GM18526 (cell line): ENCODE data around the gene ARX.

ENCODE experiments used
- POLR2A ChIP-seq: IDR thresholded peaks from 3 replicates; pipeline ENCODE4 v1.6.1; 2011; ENCODE audit not compliant: insufficient read length; ENCODE audit errors: extremely low read depth

The ARX gene

GRCh38 chrX:25020391-25020904 lies 4.7 kb upstream of the ARX start:
- no peak for TF ChIP-seq POLR2A

- TF ChIP-seq POLR2A: no peak
Measured at GRCh38 chrX:25019707-25020390, 4.1 kb upstream of the ARX start.

DNA sequence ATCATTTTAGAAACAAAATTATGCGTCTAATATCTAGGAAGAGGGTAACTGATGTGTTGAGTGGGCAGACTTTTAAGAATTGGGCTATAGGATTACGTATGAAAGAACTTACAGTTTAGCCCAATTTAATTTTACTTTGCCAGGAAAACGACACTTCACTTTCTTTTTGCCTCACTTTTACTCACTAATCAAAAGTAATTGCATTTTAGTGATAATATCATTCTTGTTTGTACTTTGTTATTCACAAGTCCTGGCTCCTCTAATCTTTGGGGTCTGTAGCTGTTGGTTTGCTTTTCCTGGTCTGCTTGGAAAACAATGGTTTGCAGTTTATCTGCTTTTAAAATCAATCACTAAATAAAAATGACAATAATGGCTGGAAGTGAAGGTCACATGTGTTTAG lies 2.9 kb upstream of the ARX start:
- TF ChIP-seq POLR2A: no peak

DNA sequence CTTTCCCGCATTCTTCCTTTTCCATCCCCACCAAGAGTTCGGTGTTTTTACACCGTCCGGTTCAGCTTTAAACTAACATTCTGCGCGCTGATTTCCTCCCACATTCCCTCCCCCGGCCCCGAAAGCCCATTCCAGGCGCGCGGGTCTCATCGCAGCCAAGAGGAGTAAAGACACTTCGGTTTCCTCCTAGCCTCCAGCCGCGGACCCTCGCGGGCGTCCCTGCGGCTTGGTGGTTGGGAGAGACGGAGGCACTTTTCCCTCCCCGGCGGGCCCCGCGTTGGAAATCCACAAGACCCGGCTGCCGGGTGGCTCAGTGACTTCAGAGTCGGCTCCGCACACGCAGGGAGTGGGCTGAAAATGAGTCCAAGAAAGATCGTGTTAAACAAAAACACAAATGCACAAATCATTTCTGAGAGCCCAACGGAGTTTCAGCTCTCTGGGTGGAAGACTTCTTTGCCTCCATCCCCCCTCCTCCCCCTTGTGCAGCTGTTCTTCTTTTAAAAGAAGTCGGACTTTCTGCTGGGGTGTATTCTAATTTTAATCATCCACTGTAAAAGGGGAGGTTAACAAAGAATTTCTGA lies 2.0 kb upstream of the ARX start:
- TF ChIP-seq POLR2A: no peak

GRCh38 chrX:25016938-25017598 lies 1.3 kb upstream of the ARX start:
- no peak for TF ChIP-seq POLR2A

DNA sequence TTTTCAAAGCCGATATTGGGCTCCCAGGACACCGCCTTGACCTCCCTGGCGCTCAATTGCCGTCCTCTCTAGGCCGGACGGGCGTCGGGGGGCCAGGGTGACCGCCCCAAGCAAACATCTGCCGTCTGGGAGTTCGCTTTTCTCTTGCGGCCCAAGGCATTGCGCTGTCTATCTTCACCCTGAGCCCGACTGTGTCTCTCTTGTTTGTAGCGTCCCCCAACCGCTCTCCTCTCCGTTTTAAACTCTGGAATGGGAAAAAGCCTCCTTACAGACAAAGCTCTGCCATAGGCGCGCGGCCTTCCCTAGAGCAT lies 551 bp upstream of the ARX start:
- no peak for TF ChIP-seq POLR2A

DNA sequence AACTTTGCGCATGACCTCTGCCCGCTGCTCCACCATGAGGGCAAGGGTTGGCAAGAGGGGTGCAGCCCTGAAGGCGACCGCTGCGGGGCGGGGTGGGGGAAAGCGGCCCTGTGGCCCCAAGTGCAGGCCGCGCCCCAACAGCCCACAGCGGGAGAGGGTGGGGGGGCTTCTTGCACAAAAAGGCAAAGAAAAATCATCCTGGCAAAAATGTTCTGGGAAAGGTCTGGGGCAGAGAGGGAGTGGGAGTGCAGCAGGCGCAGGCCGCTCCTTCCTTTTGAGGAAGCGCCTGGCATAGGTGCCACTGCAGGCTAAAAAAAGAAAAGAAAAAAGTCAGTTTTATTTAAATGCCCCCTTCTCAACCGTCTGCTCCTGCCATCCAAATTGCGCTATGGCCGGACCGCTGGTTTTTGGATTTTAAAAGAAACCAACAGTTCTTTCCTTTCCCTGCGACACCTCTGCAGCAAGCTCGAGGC lies 1.4 kb downstream of the ARX start:
- TF ChIP-seq POLR2A: no peak

- no peak for TF ChIP-seq POLR2A
Measured at GRCh38 chrX:25013632-25014365, 2.0 kb downstream of the ARX start.

GRCh38 chrX:25012793-25013631 lies 2.8 kb downstream of the ARX start:
- no peak for TF ChIP-seq POLR2A

- TF ChIP-seq POLR2A: no peak
Measured at GRCh38 chrX:25012433-25012735, 3.4 kb downstream of the ARX start.

DNA sequence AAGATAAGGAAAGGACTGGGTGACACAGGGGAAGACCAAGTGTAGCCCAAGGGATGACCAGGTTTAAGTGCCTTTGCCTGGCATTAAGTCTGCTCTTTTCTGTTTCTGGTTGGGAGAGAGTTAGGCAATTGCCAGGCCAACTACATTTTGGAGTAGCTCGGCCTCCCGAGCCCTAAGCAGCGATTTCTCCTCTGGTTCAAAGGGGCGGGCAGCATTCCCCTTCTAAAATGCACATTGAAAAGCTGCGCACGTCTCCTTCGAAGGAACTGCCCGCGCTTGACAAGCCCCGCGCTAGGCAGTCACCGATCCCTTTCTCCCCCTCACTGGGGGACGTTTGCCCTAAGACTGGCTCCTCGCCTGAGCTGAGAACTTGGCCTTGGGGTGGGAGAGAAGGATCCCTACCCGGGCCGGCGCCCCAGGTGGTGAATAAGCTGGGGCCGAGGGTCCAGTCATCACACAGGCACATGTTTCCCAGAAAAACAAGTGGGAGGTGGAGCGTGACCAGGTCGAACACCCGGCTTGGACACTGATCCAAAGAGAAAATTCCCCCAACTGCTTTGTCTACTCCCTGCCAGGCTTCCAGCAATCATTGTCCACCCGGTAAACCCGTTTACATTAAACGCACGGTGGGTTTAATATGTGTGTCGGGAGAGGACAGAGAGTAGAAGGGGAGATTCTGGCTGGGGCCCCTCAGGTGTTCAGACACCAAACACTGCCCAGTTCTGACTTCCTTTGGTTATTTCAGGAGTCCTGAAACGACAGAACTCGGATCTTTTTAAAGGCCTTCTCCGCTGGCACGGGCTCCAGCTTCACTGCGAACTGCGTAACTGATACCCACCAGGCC lies 4.0 kb downstream of the ARX start:
- no peak for TF ChIP-seq POLR2A

GRCh38 chrX:25010784-25011588 lies 4.8 kb downstream of the ARX start:
- no peak for TF ChIP-seq POLR2A

- TF ChIP-seq POLR2A: no peak
Measured at GRCh38 chrX:25009407-25009806, 6.4 kb downstream of the ARX start.
